Small intestine (tissue), 7 donors: ENCODE measurements around the gene MINDY2. TPM values are rescaled to one million over a fixed set of nuclear protein-coding genes. Genes with fewer than 3 reads are reported as not detected.

Source experiments
- DNase-seq, 2 donors: peaks; one replicate each; pipeline versions ENCODE4 v3.0.0 to v3.0.0-alpha.2; 2013
- FAIRE-seq: peaks from 2 replicates; lab custom pipeline; 2012; peaks lifted over from hg19 to GRCh38; lab: Jason Lieb, UNC
- H3K27ac ChIP-seq, 3 donors: one replicate each; pipeline ENCODE4 v1.5.1; 2013; ENCODE audit warnings: low read length in 2 of 3, mild to moderate bottlenecking in 2 of 3, control low read depth in 1 of 3, inconsistent platforms in 1 of 3, low read depth in 1 of 3, moderate library complexity in 1 of 3
- H3K27me3 ChIP-seq, 3 donors: one replicate each; pipeline ENCODE4 v1.6.1; 2013; ENCODE audit warnings: low read length in 3 of 3, inconsistent platforms in 1 of 3; ENCODE audit not compliant: control insufficient read depth in 3 of 3, insufficient read depth in 3 of 3
- H3K36me3 ChIP-seq, 3 donors: one replicate each; pipeline ENCODE4 v1.6.1; 2013; ENCODE audit warnings: low read length in 3 of 3, inconsistent platforms in 1 of 3, low read depth in 1 of 3, mild to moderate bottlenecking in 1 of 3, moderate library complexity in 1 of 3; ENCODE audit not compliant: control insufficient read depth in 3 of 3, insufficient read depth in 2 of 3
- H3K4me1 ChIP-seq, 3 donors: one replicate each; pipeline ENCODE4 v1.6.1; 2013; ENCODE audit warnings: low read length in 2 of 3, inconsistent platforms in 1 of 3, low read depth in 1 of 3, mild to moderate bottlenecking in 1 of 3, moderate library complexity in 1 of 3; ENCODE audit not compliant: control insufficient read depth in 3 of 3, insufficient read depth in 2 of 3
- H3K4me3 ChIP-seq, 3 donors: one replicate each; pipeline ENCODE4 v1.5.1; 2013; ENCODE audit warnings: low read length in 3 of 3, control low read depth in 1 of 3, inconsistent platforms in 1 of 3, low read depth in 1 of 3, mild to moderate bottlenecking in 1 of 3, moderate library complexity in 1 of 3
- H3K9me3 ChIP-seq, 2 donors: one replicate each; pipeline ENCODE4 v1.6.1; 2013; ENCODE audit warnings: low read depth in 1 of 2, low read length in 1 of 2; ENCODE audit not compliant: control insufficient read depth in 2 of 2, insufficient read depth in 1 of 2
- whole genome bisulfite sequencing, 3 donors: extraction: QIAGEN DNeasy Blood & Tissue Kit; methylation state at CpG; one replicate each; pipeline ENCODE4 v1.1.7; 2013; 5-methylcytosine and 5-hydroxymethylcytosine counted together
- polyA plus RNA-seq, 4 donors: library from polyadenylated mRNA; stranded (reverse) in 3 of 4; unstranded in 1 of 4; fragments of 200-250 nt in 3 of 4; fragments of 120-200 nt in 1 of 4; gene quantifications; one replicate each; pipeline versions ENCODE4 v1.2.1 to v1.2.3, GENCODE V29; 2013
- donor health status: healthy with polysubstance abuse.
- donor health status: control.
- donor health status: control.
- donor health status: Bipolar disorder and iron deficiency.
- donor health status: healthy.

MINDY2 gene
- polyA plus RNA-seq, 4 donors, result 1.6 to 9.7 (median 3.0) TPM

GRCh38 chr15:58748040-58748851, 22.9 kb upstream of the MINDY2 start:
- H3K4me1 ChIP-seq, result peaks cover 0 to 7% (median 5%) of the 10 kb centered on the region in 3 donors
- no peaks in the 10 kb centered on the region for H3K27me3 ChIP-seq
- H3K36me3 ChIP-seq, result no peaks in the 10 kb centered on the region
- H3K9me3 ChIP-seq, result no peaks in the 10 kb centered on the region
- H3K27ac ChIP-seq, result peak overlapping the region; percentile 86 to 99 (median 97)
- H3K4me3 ChIP-seq, result peak overlapping the region; percentile 83 to 97 (median 90)
- DNase-seq (peak in 1 of 2 donors; percentile 14), FAIRE-seq (no peak)
- WGBS, 3 donors, result 2 to 4% (median 3%) methylated on average over 14 of the region's 14 CpGs

GRCh38 chr15:58748852-58749531, 22.1 kb upstream of the MINDY2 start:
- Histone ChIP-seq H3K9me3 (no peaks in the 10 kb centered on the region), H3K36me3 (no peaks in the 10 kb centered on the region), H3K27me3 (no peaks in the 10 kb centered on the region), H3K4me3 (peak overlapping the region; percentile 83 to 97 (median 90)), H3K4me1 (peaks cover 0 to 7% (median 5%) of the 10 kb centered on the region in 3 donors), H3K27ac (peak overlapping the region; percentile 86 to 99 (median 97))
- 0% methylated on average over 34 to 81 of the region's 81 CpGs for WGBS, 3 donors
- DNase-seq (peak; percentile 55 to 82), FAIRE-seq (no peak)

GRCh38 chr15:58749532-58750337, 21.4 kb upstream of the MINDY2 start, which contains the start of gene ADAM10:
Gene ADAM10, minus strand, starts transcription at chr15:58749707. Its CDS starts 173 bp downstream, at chr15:58749534.
- H3K27me3 ChIP-seq, result no peaks in the 10 kb centered on the region
- peaks cover 0 to 7% (median 5%) of the 10 kb centered on the region in 3 donors for H3K4me1 ChIP-seq
- H3K36me3 ChIP-seq, result no peaks in the 10 kb centered on the region
- no peaks in the 10 kb centered on the region for H3K9me3 ChIP-seq
- H3K27ac ChIP-seq, result peak within 1 kb of the TSS; percentile 86 to 99 (median 97)
- WGBS, 3 donors, result 0% methylated on average over 48 to 62 of the region's 62 CpGs
- no peak for FAIRE-seq
- peak; percentile 99 for DNase-seq
- peak within 1 kb of the TSS; percentile 83 to 97 (median 90) for H3K4me3 ChIP-seq

- WGBS, 3 donors, result 74 to 90% (median 76%) methylated on average over 3 of the region's 3 CpGs
Measured at GRCh38 chr15:58752716-58753115, 18.4 kb upstream of the MINDY2 start.

DNA sequence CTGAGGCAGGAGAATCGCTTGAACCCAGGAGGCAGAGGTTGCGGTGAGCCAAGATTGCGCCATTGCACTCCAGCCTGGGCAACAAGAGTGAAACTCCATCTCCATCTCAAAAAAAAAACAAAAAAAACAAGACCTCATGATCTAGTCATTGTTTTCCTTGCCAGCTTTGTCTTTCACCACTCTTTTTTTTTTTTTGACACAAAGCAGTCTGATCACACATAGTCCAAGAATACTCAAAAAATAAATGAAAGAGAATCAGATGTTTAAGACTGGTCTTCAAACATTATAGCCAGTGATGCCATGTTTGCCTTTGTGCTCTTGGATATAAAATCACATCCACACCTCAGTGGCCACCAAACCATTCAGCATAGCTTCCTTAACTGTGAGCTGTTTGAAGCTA, 15.8 kb upstream of the MINDY2 start:
- H3K27me3 ChIP-seq, result no peaks in the 10 kb centered on the region
- H3K4me3 ChIP-seq, result no peak overlapping the region
- H3K4me1 ChIP-seq, result no peaks in the 10 kb centered on the region
- DNase-seq, result no peak
- no peaks in the 10 kb centered on the region for H3K36me3 ChIP-seq
- WGBS, 3 donors, result 92 to 95% (median 93%) methylated on average over 3 of the region's 3 CpGs
- H3K27ac ChIP-seq, result no peak overlapping the region
- no peaks in the 10 kb centered on the region for H3K9me3 ChIP-seq
- FAIRE-seq, result no peak

More at GRCh38 chr15:58752716-58753115, 18.4 kb upstream of the MINDY2 start:
- FAIRE-seq (no peak), DNase-seq (no peak)
- H3K4me1 ChIP-seq, result no peaks in the 10 kb centered on the region
- no peaks in the 10 kb centered on the region for H3K27me3 ChIP-seq
- H3K4me3 ChIP-seq, result no peak overlapping the region
- H3K36me3 ChIP-seq, result no peaks in the 10 kb centered on the region
- H3K9me3 ChIP-seq, result no peaks in the 10 kb centered on the region
- no peak overlapping the region for H3K27ac ChIP-seq

GRCh38 chr15:58755956-58756355, 15.1 kb upstream of the MINDY2 start:
- H3K4me1 ChIP-seq, result no peaks in the 10 kb centered on the region
- H3K9me3 ChIP-seq, result no peaks in the 10 kb centered on the region
- H3K4me3 ChIP-seq, result no peak overlapping the region
- H3K27ac ChIP-seq, result no peak overlapping the region
- DNase-seq (no peak), FAIRE-seq (no peak)
- no peaks in the 10 kb centered on the region for H3K36me3 ChIP-seq
- H3K27me3 ChIP-seq, result no peaks in the 10 kb centered on the region
- WGBS, 3 donors, result 49 to 64% (median 58%) methylated on average over 6 of the region's 6 CpGs

DNA sequence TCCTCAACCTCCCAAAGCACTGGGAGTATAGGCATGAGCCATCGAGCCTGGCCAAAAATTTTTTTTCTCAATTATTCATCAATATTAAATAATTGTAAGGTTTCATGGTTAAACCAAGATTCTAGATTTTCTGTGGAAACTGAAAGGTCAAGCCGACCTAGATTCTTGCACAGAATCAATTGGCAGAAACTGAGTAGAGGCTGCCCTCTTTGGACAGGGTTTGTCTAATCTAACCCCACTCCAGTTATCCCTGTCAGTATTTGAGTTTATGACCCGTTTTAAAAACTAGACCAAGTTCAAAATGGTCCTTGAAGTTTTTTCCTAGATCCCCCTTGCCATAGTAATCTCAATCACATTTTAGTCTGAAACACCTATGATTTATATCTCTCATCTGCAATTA, 13.0 kb upstream of the MINDY2 start:
- no peaks in the 10 kb centered on the region for H3K4me1 ChIP-seq

More for the DNA sequence above, 13.0 kb upstream of the MINDY2 start:
- Histone ChIP-seq H3K9me3 (no peaks in the 10 kb centered on the region), H3K27ac (no peak overlapping the region), H3K27me3 (no peaks in the 10 kb centered on the region), H3K36me3 (no peaks in the 10 kb centered on the region), H3K4me3 (no peak overlapping the region)
- FAIRE-seq (no peak), DNase-seq (no peak)
- 30 to 48% (median 38%) methylated on average over 3 of the region's 3 CpGs for WGBS, 3 donors
